NCI-H1694 (cell line): ENCODE data around the gene RAI14.

Experiments used
- DNase-seq: peaks from one replicate; lab custom pipeline; 2025; lab: John Stamatoyannopoulos, UW

RAI14 gene

GRCh38 chr5:34656001-34656699, at the start of gene RAI14:
RAI14 (plus strand) TSS chr5:34656328; CDS start chr5:34686920, 30,592 bp downstream.
- no peak for DNase-seq

GRCh38 chr5:34608368-34608767, 47.8 kb upstream of the RAI14 start:
- DNase-seq = no peak

GRCh38 chr5:34608859-34609648, 47.1 kb upstream of the RAI14 start:
- DNase-seq = no peak

- DNase-seq = no peak
These were observed 46.1 kb upstream of the RAI14 start for GRCh38 chr5:34609951-34610441.

- no peak for DNase-seq
These were observed 45.6 kb upstream of the RAI14 start for GRCh38 chr5:34610546-34610945.

- no peak for DNase-seq
These were observed 44.4 kb upstream of the RAI14 start for GRCh38 chr5:34611464-34612415.

GRCh38 chr5:34616651-34617050, 39.5 kb upstream of the RAI14 start:
- DNase-seq = no peak

GRCh38 chr5:34618371-34619065, 37.6 kb upstream of the RAI14 start:
- DNase-seq = no peak

GRCh38 chr5:34620185-34620584, 35.9 kb upstream of the RAI14 start:
- no peak for DNase-seq

GRCh38 chr5:34621277-34622097, 34.6 kb upstream of the RAI14 start:
- DNase-seq = no peak

GRCh38 chr5:34622098-34622400, 34.1 kb upstream of the RAI14 start:
- DNase-seq = no peak

- DNase-seq = no peak
These were observed 31.4 kb upstream of the RAI14 start for GRCh38 chr5:34624691-34625090.

GRCh38 chr5:34625246-34625645, 30.9 kb upstream of the RAI14 start:
- no peak for DNase-seq

- no peak for DNase-seq
These were observed 30.1 kb upstream of the RAI14 start for GRCh38 chr5:34626036-34626435.

- DNase-seq = no peak
These were observed 29.4 kb upstream of the RAI14 start for GRCh38 chr5:34626751-34627150.

- DNase-seq = no peak
These were observed 28.3 kb upstream of the RAI14 start for GRCh38 chr5:34627794-34628193.

GRCh38 chr5:34628373-34628772, 27.8 kb upstream of the RAI14 start:
- no peak for DNase-seq

- DNase-seq = no peak
These were observed 25.5 kb upstream of the RAI14 start for GRCh38 chr5:34630596-34630995.

GRCh38 chr5:34632807-34633422, 23.2 kb upstream of the RAI14 start:
- no peak for DNase-seq

GRCh38 chr5:34639852-34640626, 16.1 kb upstream of the RAI14 start:
- no peak for DNase-seq
